ENCODE measurements around the gene SDHAF2. TPM values are rescaled to one million over a fixed set of nuclear protein-coding genes. Genes with fewer than 3 reads are reported as not detected.

SDHAF2 gene
- polyA plus RNA-seq, 4 donors = 43.9 to 63.0 (median 52.1) TPM

DNA sequence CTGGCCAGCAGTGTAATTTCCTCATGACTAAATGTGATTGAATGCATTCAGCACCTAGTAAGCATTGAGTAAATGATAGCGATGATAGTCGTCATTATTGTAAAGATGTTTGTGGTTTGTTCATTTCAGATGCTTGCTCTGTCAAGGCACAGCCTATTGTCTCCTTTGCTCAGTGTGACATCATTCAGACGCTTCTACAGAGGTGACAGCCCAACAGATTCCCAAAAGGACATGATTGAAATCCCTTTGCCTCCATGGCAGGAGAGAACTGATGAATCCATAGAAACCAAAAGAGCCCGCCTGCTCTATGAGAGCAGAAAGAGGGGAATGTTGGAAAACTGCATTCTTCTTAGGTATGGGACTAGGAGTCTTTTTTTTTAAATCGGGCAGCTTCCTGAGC is 7.6 kb downstream of the SDHAF2 start:
- WGBS, 3 donors = 94 to 96% (median 95%) methylated on average over 5 of the region's 5 CpGs
- no peak overlapping the region for H3K27ac ChIP-seq (ENCODE audit: low read depth in 1 of 3, low read length in 2 of 3)
- no peaks in the 10 kb centered on the region for H3K4me1 ChIP-seq (ENCODE audit: control insufficient read depth in 3 of 3, insufficient read depth in 2 of 3, low read depth in 1 of 3, low read length in 2 of 3)
- peaks cover 0 to 3% of the 10 kb centered on the region in 2 donors for H3K9me3 ChIP-seq (ENCODE audit: control insufficient read depth in 2 of 2, insufficient read depth in 1 of 2, low read depth in 1 of 2, low read length in 1 of 2)
- DNase-seq (no peak), FAIRE-seq (no peak)
- H3K36me3 ChIP-seq (ENCODE audit: control insufficient read depth in 3 of 3, insufficient read depth in 2 of 3, low read depth in 1 of 3, low read length in 3 of 3) = peaks cover 15 to 47% (median 27%) of the 10 kb centered on the region in 3 donors
- no peaks in the 10 kb centered on the region for H3K27me3 ChIP-seq (ENCODE audit: control insufficient read depth in 3 of 3, insufficient read depth in 3 of 3, low read length in 3 of 3)
- no peak overlapping the region for H3K4me3 ChIP-seq (ENCODE audit: low read depth in 1 of 3, low read length in 3 of 3)

DNA sequence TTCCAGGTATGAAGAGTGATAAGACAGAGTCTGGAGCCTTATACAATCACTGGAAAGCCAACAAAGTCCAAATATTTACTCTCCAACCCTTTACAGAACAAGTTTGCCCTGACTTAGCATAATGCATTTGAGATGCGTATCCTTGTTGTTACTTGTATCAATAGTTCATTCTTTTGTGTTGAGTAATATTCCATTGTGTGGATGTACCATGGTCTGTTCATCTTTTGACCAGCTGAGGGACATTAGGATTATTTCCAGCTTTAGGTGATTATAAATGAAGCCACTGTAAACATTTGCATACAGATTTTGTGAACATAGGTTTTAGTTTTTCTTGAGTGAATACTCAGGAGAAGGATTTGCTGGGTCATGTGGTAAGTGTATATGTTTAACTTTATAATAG is 9.7 kb downstream of the SDHAF2 start:
- Histone ChIP-seq H3K36me3 (ENCODE audit: control insufficient read depth in 3 of 3, insufficient read depth in 2 of 3, low read depth in 1 of 3, low read length in 3 of 3) (peaks cover 15 to 58% (median 27%) of the 10 kb centered on the region in 3 donors), H3K27me3 (ENCODE audit: control insufficient read depth in 3 of 3, insufficient read depth in 3 of 3, low read length in 3 of 3) (no peaks in the 10 kb centered on the region), H3K9me3 (ENCODE audit: control insufficient read depth in 2 of 2, insufficient read depth in 1 of 2, low read depth in 1 of 2, low read length in 1 of 2) (peaks cover 0 to 3% of the 10 kb centered on the region in 2 donors), H3K27ac (ENCODE audit: low read depth in 1 of 3, low read length in 2 of 3) (no peak overlapping the region), H3K4me1 (ENCODE audit: control insufficient read depth in 3 of 3, insufficient read depth in 2 of 3, low read depth in 1 of 3, low read length in 2 of 3) (no peaks in the 10 kb centered on the region), H3K4me3 (ENCODE audit: low read depth in 1 of 3, low read length in 3 of 3) (no peak overlapping the region)
- WGBS, 3 donors = 93 to 100% (median 96%) methylated on average over 1 of the region's 1 CpG
- FAIRE-seq (no peak), DNase-seq (no peak)

- Histone ChIP-seq H3K36me3 (ENCODE audit: control insufficient read depth in 3 of 3, insufficient read depth in 2 of 3, low read depth in 1 of 3, low read length in 3 of 3) (peaks cover 17 to 60% (median 27%) of the 10 kb centered on the region in 3 donors), H3K27me3 (ENCODE audit: control insufficient read depth in 3 of 3, insufficient read depth in 3 of 3, low read length in 3 of 3) (no peaks in the 10 kb centered on the region), H3K4me1 (ENCODE audit: control insufficient read depth in 3 of 3, insufficient read depth in 2 of 3, low read depth in 1 of 3, low read length in 2 of 3) (peaks cover 0 to 3% (median 0%) of the 10 kb centered on the region in 3 donors), H3K27ac (ENCODE audit: low read depth in 1 of 3, low read length in 2 of 3) (no peak overlapping the region), H3K4me3 (ENCODE audit: low read depth in 1 of 3, low read length in 3 of 3) (no peak overlapping the region), H3K9me3 (ENCODE audit: control insufficient read depth in 2 of 2, insufficient read depth in 1 of 2, low read depth in 1 of 2, low read length in 1 of 2) (no peaks in the 10 kb centered on the region)
- no peak for DNase-seq
- WGBS, 3 donors = 88 to 94% (median 93%) methylated on average over 6 of the region's 6 CpGs
- FAIRE-seq = no peak
Measured at GRCh38 chr11:61442616-61443015, 12.7 kb downstream of the SDHAF2 start.

- no peaks in the 10 kb centered on the region for H3K9me3 ChIP-seq (ENCODE audit: control insufficient read depth in 2 of 2, insufficient read depth in 1 of 2, low read depth in 1 of 2, low read length in 1 of 2)
- peaks cover 11 to 61% (median 19%) of the 10 kb centered on the region in 3 donors for H3K36me3 ChIP-seq (ENCODE audit: control insufficient read depth in 3 of 3, insufficient read depth in 2 of 3, low read depth in 1 of 3, low read length in 3 of 3)
- H3K4me3 ChIP-seq (ENCODE audit: low read depth in 1 of 3, low read length in 3 of 3) = no peak overlapping the region
- H3K27ac ChIP-seq (ENCODE audit: low read depth in 1 of 3, low read length in 2 of 3) = no peak overlapping the region
- H3K27me3 ChIP-seq (ENCODE audit: control insufficient read depth in 3 of 3, insufficient read depth in 3 of 3, low read length in 3 of 3) = no peaks in the 10 kb centered on the region
- DNase-seq (no peak), FAIRE-seq (no peak)
- peaks cover 0 to 3% (median 0%) of the 10 kb centered on the region in 3 donors for H3K4me1 ChIP-seq (ENCODE audit: control insufficient read depth in 3 of 3, insufficient read depth in 2 of 3, low read depth in 1 of 3, low read length in 2 of 3)
- 72 to 81% (median 77%) methylated on average over 4 of the region's 4 CpGs for WGBS, 3 donors
Measured at GRCh38 chr11:61445516-61445915, 15.6 kb downstream of the SDHAF2 start.

DNA sequence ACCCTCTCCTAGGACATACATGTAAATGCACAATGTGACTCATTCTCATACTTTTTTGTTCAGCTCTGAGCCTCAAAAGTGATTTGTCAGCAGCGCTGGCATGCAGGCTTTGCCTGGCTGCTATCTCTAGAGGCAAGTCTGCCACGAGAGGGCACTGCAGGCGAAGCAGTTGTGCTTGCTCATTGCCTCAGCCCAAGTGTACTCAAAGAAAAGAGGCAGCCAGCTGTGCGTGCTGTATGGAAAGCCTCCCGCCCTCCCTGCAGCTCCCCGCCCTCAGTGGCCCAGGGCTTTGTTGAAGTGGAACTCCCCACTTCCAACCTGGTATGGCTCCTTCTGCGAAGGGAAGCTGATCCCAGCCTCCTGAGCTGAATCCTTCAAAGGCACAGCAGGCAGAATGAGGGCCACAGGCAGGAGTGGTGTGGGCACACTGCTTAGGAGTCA is 16.3 kb downstream of the SDHAF2 start:
- H3K4me3 ChIP-seq (ENCODE audit: low read depth in 1 of 3, low read length in 3 of 3) = no peak overlapping the region
- no peaks in the 10 kb centered on the region for H3K27me3 ChIP-seq (ENCODE audit: control insufficient read depth in 3 of 3, insufficient read depth in 3 of 3, low read length in 3 of 3)
- no peak for FAIRE-seq
- peak overlapping the region in 1 of 3 donors; percentile 31 for H3K27ac ChIP-seq (ENCODE audit: low read depth in 1 of 3, low read length in 2 of 3)
- H3K4me1 ChIP-seq (ENCODE audit: control insufficient read depth in 3 of 3, insufficient read depth in 2 of 3, low read depth in 1 of 3, low read length in 2 of 3) = peaks cover 0 to 3% (median 0%) of the 10 kb centered on the region in 3 donors
- peaks cover 11 to 62% (median 19%) of the 10 kb centered on the region in 3 donors for H3K36me3 ChIP-seq (ENCODE audit: control insufficient read depth in 3 of 3, insufficient read depth in 2 of 3, low read depth in 1 of 3, low read length in 3 of 3)
- peak; percentile 83 to 90 for DNase-seq
- H3K9me3 ChIP-seq (ENCODE audit: control insufficient read depth in 2 of 2, insufficient read depth in 1 of 2, low read depth in 1 of 2, low read length in 1 of 2) = no peaks in the 10 kb centered on the region
- 6 to 32% (median 16%) methylated on average over 7 of the region's 7 CpGs for WGBS, 3 donors

- no peak for FAIRE-seq
- Histone ChIP-seq H3K9me3 (ENCODE audit: control insufficient read depth in 2 of 2, insufficient read depth in 1 of 2, low read depth in 1 of 2, low read length in 1 of 2) (peaks cover 0 to 2% of the 10 kb centered on the region in 2 donors), H3K27me3 (ENCODE audit: control insufficient read depth in 3 of 3, insufficient read depth in 3 of 3, low read length in 3 of 3) (no peaks in the 10 kb centered on the region), H3K36me3 (ENCODE audit: control insufficient read depth in 3 of 3, insufficient read depth in 2 of 3, low read depth in 1 of 3, low read length in 3 of 3) (peaks cover 11 to 64% (median 19%) of the 10 kb centered on the region in 3 donors), H3K4me1 (ENCODE audit: control insufficient read depth in 3 of 3, insufficient read depth in 2 of 3, low read depth in 1 of 3, low read length in 2 of 3) (peaks cover 0 to 3% (median 0%) of the 10 kb centered on the region in 3 donors), H3K27ac (ENCODE audit: low read depth in 1 of 3, low read length in 2 of 3) (no peak overlapping the region), H3K4me3 (ENCODE audit: low read depth in 1 of 3, low read length in 3 of 3) (no peak overlapping the region)
- WGBS, 3 donors = 72 to 87% (median 82%) methylated on average over 12 of the region's 12 CpGs
- DNase-seq = no peak
Measured at GRCh38 chr11:61447601-61448551, 18.0 kb downstream of the SDHAF2 start.

DNA sequence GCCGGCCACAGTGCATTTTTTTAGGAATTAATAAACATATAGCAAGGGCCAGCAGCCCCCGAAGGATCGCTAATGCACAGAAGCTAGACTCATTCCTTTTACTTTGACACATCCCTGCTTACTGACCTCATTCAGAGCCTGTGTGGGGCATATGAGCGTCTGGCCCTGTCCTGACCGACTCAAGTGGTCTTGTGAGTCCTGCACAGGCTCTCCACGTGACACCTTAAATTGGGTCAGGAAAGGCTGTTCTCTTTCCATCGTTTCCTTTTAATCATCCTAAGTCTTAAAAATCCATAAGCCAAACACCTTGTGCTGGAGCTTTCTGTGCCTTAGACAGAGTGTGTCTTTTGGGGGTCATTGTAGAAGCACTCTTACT is 18.6 kb downstream of the SDHAF2 start:
- Histone ChIP-seq H3K4me3 (ENCODE audit: low read depth in 1 of 3, low read length in 3 of 3) (no peak overlapping the region), H3K36me3 (ENCODE audit: control insufficient read depth in 3 of 3, insufficient read depth in 2 of 3, low read depth in 1 of 3, low read length in 3 of 3) (peaks cover 11 to 65% (median 19%) of the 10 kb centered on the region in 3 donors), H3K27me3 (ENCODE audit: control insufficient read depth in 3 of 3, insufficient read depth in 3 of 3, low read length in 3 of 3) (no peaks in the 10 kb centered on the region), H3K4me1 (ENCODE audit: control insufficient read depth in 3 of 3, insufficient read depth in 2 of 3, low read depth in 1 of 3, low read length in 2 of 3) (peaks cover 0 to 3% (median 0%) of the 10 kb centered on the region in 3 donors), H3K27ac (ENCODE audit: low read depth in 1 of 3, low read length in 2 of 3) (no peak overlapping the region), H3K9me3 (ENCODE audit: control insufficient read depth in 2 of 2, insufficient read depth in 1 of 2, low read depth in 1 of 2, low read length in 1 of 2) (peaks cover 0 to 2% of the 10 kb centered on the region in 2 donors)
- FAIRE-seq (no peak), DNase-seq (no peak)
- WGBS, 3 donors = 71 to 91% (median 88%) methylated on average over 7 of the region's 7 CpGs

- DNase-seq (no peak), FAIRE-seq (no peak)
- Histone ChIP-seq H3K4me1 (ENCODE audit: control insufficient read depth in 3 of 3, insufficient read depth in 2 of 3, low read depth in 1 of 3, low read length in 2 of 3) (no peaks in the 10 kb centered on the region), H3K36me3 (ENCODE audit: control insufficient read depth in 3 of 3, insufficient read depth in 2 of 3, low read depth in 1 of 3, low read length in 3 of 3) (peaks cover 7 to 58% (median 7%) of the 10 kb centered on the region in 3 donors), H3K4me3 (ENCODE audit: low read depth in 1 of 3, low read length in 3 of 3) (no peak overlapping the region), H3K27ac (ENCODE audit: low read depth in 1 of 3, low read length in 2 of 3) (no peak overlapping the region), H3K27me3 (ENCODE audit: control insufficient read depth in 3 of 3, insufficient read depth in 3 of 3, low read length in 3 of 3) (no peaks in the 10 kb centered on the region), H3K9me3 (ENCODE audit: control insufficient read depth in 2 of 2, insufficient read depth in 1 of 2, low read depth in 1 of 2, low read length in 1 of 2) (peaks cover 0 to 2% of the 10 kb centered on the region in 2 donors)
- 96 to 98% (median 96%) methylated on average over 2 of the region's 2 CpGs for WGBS, 3 donors
Measured at GRCh38 chr11:61452825-61453224, 22.9 kb downstream of the SDHAF2 start.

All from small intestine (tissue), 7 donors.